Coronary artery (tissue), 2 donors: ENCODE data around the gene ISX.

Experiments
- DNase-seq: peaks from one replicate; pipeline ENCODE4 v3.0.0-alpha.2; 2017; ENCODE audit warnings: low spot score
- H3K27ac ChIP-seq, 2 donors: fragments of 200-600 bp; sonication (generic); one replicate each; pipeline ENCODE4 v1.5.1; 2016 to 2019
- H3K4me3 ChIP-seq: fragments of 200-600 bp; sonication (generic); 2 replicates; pipeline ENCODE4 v1.5.1; 2016; ENCODE audit warnings: mild to moderate bottlenecking, moderate library complexity
- CTCF ChIP-seq: fragments of 200-600 bp; sonication (generic); IDR thresholded peaks from one replicate; pipeline ENCODE4 v1.5.1; 2019; ENCODE audit warnings: antibody characterized with exemption

The ISX gene

GRCh38 chr22:35103761-35104160 is 37.8 kb downstream of the ISX start:
- H3K4me3 ChIP-seq: no peak overlapping the region
- no peak overlapping the region for H3K27ac ChIP-seq
- TF ChIP-seq CTCF: no peak
- no peak for DNase-seq

- TF ChIP-seq CTCF: no peak
- DNase-seq: no peak
- Histone ChIP-seq H3K4me3 (no peak overlapping the region), H3K27ac (no peak overlapping the region)
Measured at GRCh38 chr22:35104491-35104890, 38.5 kb downstream of the ISX start.

GRCh38 chr22:35109616-35110015 is 43.7 kb downstream of the ISX start:
- Histone ChIP-seq H3K27ac (no peak overlapping the region), H3K4me3 (no peak overlapping the region)
- no peak for DNase-seq
- TF ChIP-seq CTCF: no peak

GRCh38 chr22:35111244-35111643 is 45.3 kb downstream of the ISX start:
- no peak overlapping the region for H3K27ac ChIP-seq
- no peak for DNase-seq
- no peak overlapping the region for H3K4me3 ChIP-seq
- no peak for TF ChIP-seq CTCF

GRCh38 chr22:35113341-35113740 is 47.4 kb downstream of the ISX start:
- no peak overlapping the region for H3K4me3 ChIP-seq
- H3K27ac ChIP-seq: no peak overlapping the region
- TF ChIP-seq CTCF: no peak
- no peak for DNase-seq

GRCh38 chr22:35114131-35114980 is 48.4 kb downstream of the ISX start:
- Histone ChIP-seq H3K27ac (no peak overlapping the region), H3K4me3 (no peak overlapping the region)
- TF ChIP-seq CTCF: no peak
- DNase-seq: no peak

GRCh38 chr22:35115515-35115914 is 49.6 kb downstream of the ISX start:
- no peak for DNase-seq
- Histone ChIP-seq H3K27ac (no peak overlapping the region), H3K4me3 (no peak overlapping the region)
- TF ChIP-seq CTCF: no peak
